Sigmoid colon (tissue), 4 donors: ENCODE results near the gene CSF2.
"Not testable (repeated sequence)": the region's sequence is repeated elsewhere in the genome, so short reads cannot be mapped to it uniquely, and the experiment has no call there.

Experiments
- POLR2AphosphoS5 ChIP-seq, 4 donors: sonication (generic); formaldehyde crosslinking; IDR thresholded peaks; one replicate each; pipeline ENCODE4 v1.6.1; 2017; ENCODE audit warnings: antibody characterized with exemption in 4 of 4
- TF ChIP-seq, protein P1 (sequence below), 4 experiments: fragments of 450-650 bp in 3 of 4; fragments of 200-600 bp in 1 of 4; IDR thresholded peaks; one replicate each; pipeline ENCODE4 v1.5.1; 2016 to 2019; ENCODE audit warnings: antibody characterized with exemption in 4 of 4, mild to moderate bottlenecking in 3 of 4, moderate library complexity in 2 of 4

DNA sequence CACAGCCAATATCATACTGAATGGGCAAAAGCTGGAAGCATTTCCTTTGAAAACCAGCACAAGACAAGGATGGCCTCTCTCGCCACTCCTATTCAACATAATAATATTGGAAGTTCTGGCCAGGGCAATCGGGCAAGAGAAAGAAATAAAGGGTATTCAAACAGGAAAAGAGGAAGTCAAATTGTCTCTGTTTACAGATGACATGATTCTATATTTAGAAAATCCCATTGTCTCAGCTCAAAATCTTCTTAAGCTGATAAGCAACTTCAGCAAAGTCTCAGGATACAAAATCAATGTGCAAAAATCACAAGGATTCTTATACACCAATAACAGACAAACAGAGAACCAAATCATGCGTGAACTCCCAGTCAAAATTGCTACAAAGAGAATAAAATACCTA lies 47.1 kb downstream of the CSF2 start:
- TF ChIP-seq, protein P1, sequence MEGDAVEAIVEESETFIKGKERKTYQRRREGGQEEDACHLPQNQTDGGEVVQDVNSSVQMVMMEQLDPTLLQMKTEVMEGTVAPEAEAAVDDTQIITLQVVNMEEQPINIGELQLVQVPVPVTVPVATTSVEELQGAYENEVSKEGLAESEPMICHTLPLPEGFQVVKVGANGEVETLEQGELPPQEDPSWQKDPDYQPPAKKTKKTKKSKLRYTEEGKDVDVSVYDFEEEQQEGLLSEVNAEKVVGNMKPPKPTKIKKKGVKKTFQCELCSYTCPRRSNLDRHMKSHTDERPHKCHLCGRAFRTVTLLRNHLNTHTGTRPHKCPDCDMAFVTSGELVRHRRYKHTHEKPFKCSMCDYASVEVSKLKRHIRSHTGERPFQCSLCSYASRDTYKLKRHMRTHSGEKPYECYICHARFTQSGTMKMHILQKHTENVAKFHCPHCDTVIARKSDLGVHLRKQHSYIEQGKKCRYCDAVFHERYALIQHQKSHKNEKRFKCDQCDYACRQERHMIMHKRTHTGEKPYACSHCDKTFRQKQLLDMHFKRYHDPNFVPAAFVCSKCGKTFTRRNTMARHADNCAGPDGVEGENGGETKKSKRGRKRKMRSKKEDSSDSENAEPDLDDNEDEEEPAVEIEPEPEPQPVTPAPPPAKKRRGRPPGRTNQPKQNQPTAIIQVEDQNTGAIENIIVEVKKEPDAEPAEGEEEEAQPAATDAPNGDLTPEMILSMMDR (IDR thresholded peaks at IDR 0.05) = not testable (repeated sequence)
- not testable (repeated sequence) for TF ChIP-seq POLR2AphosphoS5 (IDR thresholded peaks at IDR 0.05)
